GM19395 (cell line): ENCODE data around the gene SOD1.

Experiments
- ATAC-seq: cut with Tn5 transposase; IDR thresholded peaks from one replicate; pipeline ENCODE4 v1.9.1; 2021; ENCODE audit warnings: mild to moderate bottlenecking, moderate library complexity; ENCODE audit not compliant: unreplicated experiment

SOD1 gene

DNA sequence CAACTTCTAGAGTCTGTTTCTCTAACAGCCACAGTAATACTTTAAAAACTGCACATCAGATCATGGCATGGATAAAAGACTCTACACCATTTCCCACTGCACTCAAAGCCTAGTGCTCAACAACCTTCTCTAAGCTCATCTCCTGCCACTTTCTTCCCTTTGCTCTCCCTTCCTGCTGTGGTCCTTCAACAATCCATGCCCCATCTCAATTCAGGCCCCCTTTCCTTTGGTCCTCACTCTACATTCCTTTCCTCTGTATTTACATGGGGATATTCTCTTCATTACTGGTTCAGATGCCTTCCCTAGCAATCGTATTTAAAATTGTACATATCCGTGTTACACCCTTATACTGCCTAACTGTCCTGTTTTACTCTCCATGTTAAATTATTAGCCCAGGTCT lies 19.0 kb downstream of the SOD1 start:
- no peak for ATAC-seq

- ATAC-seq, result no peak
Measured at GRCh38 chr21:31682620-31683019, 23.1 kb downstream of the SOD1 start.

DNA sequence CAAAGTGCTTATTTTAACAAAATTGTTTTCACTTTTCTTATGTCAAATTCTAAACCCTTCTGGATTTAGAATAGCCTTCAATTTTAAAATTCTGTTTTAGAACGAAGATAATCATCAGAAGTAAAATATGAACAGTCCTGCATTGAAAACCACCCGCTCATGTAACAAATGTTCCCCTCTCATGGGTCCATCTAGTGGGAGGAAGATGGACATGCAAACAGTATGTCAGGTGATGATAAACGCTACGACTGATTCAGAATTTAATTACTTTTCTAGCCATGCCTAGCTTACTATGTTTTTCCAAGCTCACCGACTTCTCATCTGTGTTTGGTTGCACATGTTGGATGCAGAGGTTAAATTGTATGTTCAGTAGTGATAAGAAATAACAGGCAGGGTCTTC lies 23.5 kb downstream of the SOD1 start:
- ATAC-seq, result no peak

GRCh38 chr21:31684918-31685317 lies 25.4 kb downstream of the SOD1 start:
- ATAC-seq, result no peak

GRCh38 chr21:31686272-31686915 lies 26.9 kb downstream of the SOD1 start:
- no peak for ATAC-seq

DNA sequence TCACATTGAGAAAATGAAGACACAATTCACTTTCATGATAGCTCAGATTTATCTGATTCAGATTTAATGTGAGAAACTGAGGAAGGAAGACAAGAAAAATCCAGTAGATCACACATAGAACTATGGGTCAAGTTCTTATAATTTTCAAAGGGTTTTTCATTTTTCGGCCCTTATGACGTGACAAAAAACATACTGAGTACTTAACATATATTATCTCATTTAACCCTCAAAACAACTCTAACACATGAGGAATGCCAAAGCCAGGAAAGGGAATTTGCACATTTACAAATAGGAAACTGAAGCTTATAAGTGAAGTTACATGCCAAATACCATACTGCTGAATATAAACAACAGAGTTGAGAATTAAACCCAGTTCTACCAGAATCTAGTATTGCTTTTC lies 27.6 kb downstream of the SOD1 start:
- no peak for ATAC-seq

- ATAC-seq, result no peak
Measured at GRCh38 chr21:31688603-31689368, 29.3 kb downstream of the SOD1 start.

DNA sequence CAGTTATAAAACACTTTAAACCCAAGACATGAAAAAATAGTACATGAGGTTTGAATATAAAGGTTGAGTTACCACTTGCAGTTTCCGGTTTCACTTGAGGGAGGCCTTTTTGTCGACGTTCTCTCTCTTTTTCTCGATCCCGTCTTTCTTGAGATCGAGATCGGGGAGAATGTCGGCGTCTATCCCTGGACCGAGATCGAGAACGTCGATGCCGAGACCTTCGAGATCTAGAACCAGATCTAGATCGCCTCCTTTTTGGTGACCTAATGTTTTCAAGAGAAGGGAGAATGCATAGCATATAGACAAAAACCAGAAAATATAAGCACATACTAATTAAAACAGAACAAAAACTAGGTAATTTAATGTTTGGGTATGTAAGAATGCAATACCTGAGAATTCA lies 33.7 kb downstream of the SOD1 start:
- ATAC-seq, result no peak

DNA sequence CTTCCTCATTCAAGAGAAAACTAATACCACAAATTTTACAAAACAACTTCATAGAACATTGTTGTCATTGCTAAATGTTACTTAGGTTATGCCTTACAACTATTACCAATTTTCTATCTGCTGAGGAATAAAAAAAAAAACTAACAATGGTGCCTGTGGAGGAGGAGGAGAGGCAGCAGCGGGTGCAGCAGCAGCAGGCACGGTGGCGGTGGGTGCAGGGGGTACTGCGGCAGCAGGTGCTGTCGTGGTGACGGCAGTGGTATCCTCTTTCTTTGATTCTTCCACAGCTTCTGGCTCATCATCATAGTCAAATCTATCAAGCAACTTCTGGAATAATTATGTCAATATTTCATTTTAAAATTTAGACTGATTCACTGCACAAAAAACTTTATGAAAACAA lies 36.9 kb downstream of the SOD1 start:
- no peak for ATAC-seq

DNA sequence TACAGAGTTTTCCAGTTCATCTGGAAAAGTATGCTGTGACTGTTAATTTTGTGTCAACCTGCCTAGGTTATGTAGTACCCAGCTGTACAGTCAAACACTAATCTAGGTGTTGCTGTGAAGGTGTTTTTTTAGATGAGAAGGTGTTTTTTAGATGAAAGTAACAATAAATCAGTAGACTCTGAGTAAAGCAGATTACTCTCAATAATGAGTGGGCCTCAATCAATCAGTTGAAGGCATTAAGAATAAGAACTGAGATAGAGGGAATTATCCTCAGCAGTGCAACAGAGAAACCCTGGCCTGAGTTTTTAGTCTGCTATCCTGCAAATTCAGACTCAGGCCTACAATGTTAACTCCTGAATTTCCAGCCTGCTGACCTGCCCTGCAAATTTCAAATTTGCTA lies 39.0 kb downstream of the SOD1 start:
- no peak for ATAC-seq

- no peak for ATAC-seq
Measured at GRCh38 chr21:31700040-31700439, 40.5 kb downstream of the SOD1 start.

DNA sequence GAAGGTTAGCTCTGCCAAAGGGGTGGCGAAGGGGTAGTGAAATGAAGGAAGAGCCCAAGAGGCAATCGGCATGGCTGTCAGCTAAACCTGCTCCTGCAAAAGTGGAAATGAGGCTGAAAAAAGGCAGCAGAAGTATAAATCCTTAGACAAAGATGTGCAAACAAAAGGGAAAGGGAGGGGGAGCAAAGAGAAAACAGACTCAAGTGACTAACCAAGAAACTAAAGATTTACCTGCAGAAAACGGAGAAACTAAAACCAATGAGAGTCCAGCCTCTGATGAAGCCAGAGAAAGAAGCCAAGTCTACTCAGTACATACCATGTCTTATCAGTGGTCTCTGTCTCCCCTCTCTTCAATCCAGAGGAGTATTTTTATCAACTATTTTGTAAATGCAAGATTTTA lies 47.1 kb downstream of the SOD1 start:
- ATAC-seq, result no peak

DNA sequence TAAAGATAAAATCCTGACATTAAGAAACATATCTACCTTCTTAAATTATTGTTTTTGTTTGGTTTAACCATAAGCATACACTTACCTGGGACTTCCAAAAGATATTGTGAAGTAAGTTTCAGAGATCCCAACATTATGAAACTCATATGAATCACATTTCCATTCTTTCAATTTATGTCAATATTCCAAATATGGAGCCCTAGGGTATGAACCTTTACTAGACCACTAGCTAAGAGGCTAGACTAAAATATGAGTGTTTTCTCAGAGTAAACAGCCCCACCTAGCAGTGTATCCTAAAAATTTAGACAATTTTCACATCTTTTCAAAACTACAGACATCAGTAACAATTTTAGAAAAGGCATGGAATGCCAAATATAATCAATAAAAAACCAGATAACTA lies 48.0 kb downstream of the SOD1 start:
- no peak for ATAC-seq

DNA sequence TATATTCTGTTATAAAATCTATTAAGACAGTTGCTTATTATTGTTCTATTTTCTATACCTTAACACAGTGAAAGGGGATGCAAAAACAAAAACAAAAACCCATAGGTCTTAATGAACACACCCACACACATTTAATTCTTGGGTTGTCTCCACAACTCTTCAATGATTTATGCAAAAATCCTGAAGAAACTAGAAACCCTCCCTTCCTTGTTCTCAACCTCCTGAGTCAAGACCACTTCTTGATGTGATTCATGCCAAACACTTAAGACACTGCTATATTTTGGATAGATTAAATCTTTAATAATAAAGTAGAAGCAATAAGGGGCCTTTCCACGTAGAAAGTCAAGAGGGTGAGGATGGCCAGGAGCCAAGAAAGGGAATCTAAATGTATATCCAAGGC lies 49.0 kb downstream of the SOD1 start:
- ATAC-seq, result no peak

GRCh38 chr21:31710586-31710985 lies 51.1 kb downstream of the SOD1 start:
- no peak for ATAC-seq

GRCh38 chr21:31711326-31711725 lies 51.8 kb downstream of the SOD1 start:
- no peak for ATAC-seq

- ATAC-seq, result no peak
Measured at GRCh38 chr21:31711745-31712285, 52.3 kb downstream of the SOD1 start.

DNA sequence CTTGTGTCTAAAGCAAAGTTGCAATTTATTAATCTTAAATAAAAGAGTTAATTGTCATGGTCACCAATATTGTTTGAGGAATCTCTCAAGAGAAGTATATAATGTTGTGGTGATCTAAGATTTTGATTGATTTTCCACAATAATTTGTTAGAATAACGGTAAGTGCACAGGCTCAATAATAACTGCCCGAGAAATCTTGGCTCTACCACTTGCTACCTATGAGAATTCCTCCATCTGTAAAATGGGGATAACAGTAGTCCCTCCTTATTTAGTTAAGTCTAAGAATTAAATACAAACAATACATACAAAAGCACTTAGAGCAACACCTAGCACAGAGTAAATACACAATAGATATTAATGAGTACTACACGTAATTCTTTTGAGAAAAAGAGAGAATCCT lies 53.6 kb downstream of the SOD1 start:
- no peak for ATAC-seq

GRCh38 chr21:31713973-31714740 lies 54.7 kb downstream of the SOD1 start:
- ATAC-seq, result no peak

- ATAC-seq, result no peak
Measured at GRCh38 chr21:31714741-31715365, 55.4 kb downstream of the SOD1 start.

- no peak for ATAC-seq
Measured at GRCh38 chr21:31716106-31716505, 56.6 kb downstream of the SOD1 start.
